Measurements from ENCODE around the gene SSH3.

GRCh38 chr11:67308031-67308866 lies 4.9 kb downstream of the SSH3 start:
- TF ChIP-seq TCF12 (IDR thresholded peaks at IDR 0.05; ENCODE audit: low read depth) (no peak), EP300 (IDR thresholded peaks at IDR 0.05; ENCODE audit: borderline replicate concordance) (no peak)
